Suprapubic skin (tissue), 3 donors: ENCODE results near the gene LYRM4.

Experiments
- CTCF ChIP-seq, 2 donors: fragments of 200-600 bp in 1 of 2; fragments of 450-650 bp in 1 of 2; sonication (generic) in 1 of 2; IDR thresholded peaks; one replicate each; pipeline ENCODE4 v1.5.1; 2016 to 2019; ENCODE audit warnings: antibody characterized with exemption in 2 of 2, mild to moderate bottlenecking in 1 of 2, moderate library complexity in 1 of 2
- EP300 ChIP-seq: sonication (generic); formaldehyde crosslinking; IDR thresholded peaks from one replicate; pipeline ENCODE4 v1.6.1; 2017; ENCODE audit warnings: antibody characterized with exemption

DNA sequence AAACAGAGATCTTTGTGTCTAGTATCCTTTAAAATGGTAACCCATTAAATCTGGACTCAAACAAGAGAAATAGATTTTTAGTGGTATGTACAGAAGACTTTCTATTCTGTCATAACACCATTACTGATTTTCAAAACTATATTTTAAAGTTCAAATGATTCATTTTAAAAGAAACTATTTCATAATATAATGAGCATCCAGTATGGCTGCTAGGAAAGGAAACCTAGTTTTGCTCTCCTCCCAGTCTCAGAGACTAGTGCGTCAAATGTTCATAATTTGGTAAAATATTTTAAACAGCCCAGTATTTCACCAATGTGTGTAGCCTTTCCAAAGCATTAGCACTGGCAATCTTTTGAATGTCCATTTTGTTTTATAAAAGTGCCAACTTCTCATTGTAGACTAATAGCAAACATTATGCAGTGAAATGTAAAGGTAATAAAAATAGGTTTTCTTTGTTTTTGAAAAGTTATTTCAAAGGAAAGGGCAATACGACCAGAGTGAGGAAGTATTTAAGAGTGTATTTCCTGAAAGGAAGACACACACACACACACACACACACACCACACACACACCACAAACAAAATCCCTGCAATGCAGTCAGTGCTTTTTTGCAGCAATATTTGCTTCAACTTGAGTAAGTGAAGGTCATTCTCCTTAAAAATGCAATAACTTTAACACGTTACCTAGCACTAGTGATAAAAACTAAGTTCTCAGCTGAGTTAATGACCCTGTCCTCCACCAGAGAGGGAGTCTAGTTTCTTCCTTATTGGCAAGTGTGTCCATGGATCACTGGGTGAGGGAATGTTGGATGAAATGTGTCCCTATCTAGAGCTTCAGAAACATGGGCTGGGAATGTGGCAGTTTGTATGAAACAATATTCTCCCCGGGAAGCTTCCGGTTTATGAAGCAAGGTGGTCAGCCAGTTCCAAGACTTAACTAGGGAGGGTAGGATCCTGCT, 171.0 kb downstream of the LYRM4 start:
- TF ChIP-seq CTCF (IDR thresholded peaks at IDR 0.05) (no peak), EP300 (no peak)
